Measurements from ENCODE around the gene CHAF1A.

DNA sequence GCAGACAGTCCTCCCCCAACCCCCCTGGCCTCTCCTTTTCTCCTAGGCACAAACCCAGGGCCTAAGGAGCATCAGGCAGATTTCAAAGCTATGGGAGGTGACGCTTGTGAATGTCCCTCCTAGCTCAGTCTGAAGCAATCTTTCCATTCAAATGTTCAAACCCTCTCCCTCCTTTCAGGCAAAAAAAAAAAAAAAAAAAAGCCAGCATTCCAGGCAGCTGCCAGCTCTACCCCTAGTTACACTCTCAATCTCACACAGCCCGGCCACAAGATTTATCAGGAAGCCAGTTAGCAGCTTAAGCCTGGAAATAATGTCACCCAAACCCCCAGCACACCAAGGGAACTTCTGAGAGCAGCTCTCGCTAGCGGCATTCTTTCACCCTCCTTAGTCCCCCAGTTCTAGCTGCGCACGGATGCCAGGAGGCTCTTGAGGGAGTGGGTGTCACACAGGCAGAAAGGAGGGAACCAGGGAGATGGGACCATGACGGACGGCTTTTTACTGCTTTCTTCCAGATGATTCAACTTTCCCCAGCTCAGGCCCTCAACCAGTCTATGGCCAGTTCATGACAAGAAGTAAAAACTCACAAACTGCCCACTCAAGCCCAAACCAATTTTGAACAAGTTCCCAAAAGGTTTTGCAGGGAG is 8.4 kb upstream of the CHAF1A start:
- no peak for TF ChIP-seq POLR2AphosphoS5 (IDR thresholded peaks at IDR 0.05; ENCODE audit: low read depth, low read length)
- no peak for TF ChIP-seq POLR2A (IDR thresholded peaks at IDR 0.05; ENCODE audit: low read depth, low read length)
- TF ChIP-seq TAF1 (IDR thresholded peaks at IDR 0.05; ENCODE audit: low read depth, low read length): no peak
- TF ChIP-seq SPI1 (IDR thresholded peaks at IDR 0.05; ENCODE audit: low read depth, low read length): no peak

All from GM12891 (cell line).